Activated naive CD8-positive, alpha-beta T cell treated with anti-CD3 and anti-CD28 coated beads, Interleukin-2, amount 50 U/mL, for 24 hours (primary cell): Measurements from ENCODE around the gene PABPC1L2B.
"Not testable (repeated sequence)": the region's sequence is repeated elsewhere in the genome, so short reads cannot be mapped to it uniquely, and the experiment has no call there.

ENCODE experiments used
- ATAC-seq: fragments of 150-1000 bp; cut with Tn5 transposase; one replicate; pipeline ENCODE4 v1.10.0; 2021
- DNase-seq: peaks from one replicate; pipeline ENCODE4 v3.0.0; 2021
- H3K27ac Mint-ChIP-seq: one replicate; pipeline ENCODE4 v1.8.0; 2021; ENCODE audit warnings: mild to moderate bottlenecking, mixed read lengths
- H3K27me3 Mint-ChIP-seq: one replicate; pipeline ENCODE4 v1.8.0; 2021; ENCODE audit warnings: mixed read lengths
- H3K36me3 Mint-ChIP-seq: one replicate; pipeline ENCODE4 v1.8.0; 2021; ENCODE audit warnings: low read depth, mixed read lengths
- H3K4me1 Mint-ChIP-seq: one replicate; pipeline ENCODE4 v1.8.0; 2021; ENCODE audit warnings: mixed read lengths
- H3K4me3 Mint-ChIP-seq: one replicate; pipeline ENCODE4 v1.8.0; 2021; ENCODE audit warnings: mild to moderate bottlenecking, moderate library complexity, mixed read lengths
- H3K9me3 Mint-ChIP-seq: one replicate; pipeline ENCODE4 v1.8.0; 2021; ENCODE audit warnings: mixed read lengths

The PABPC1L2B gene

GRCh38 chrX:73002733-73003132, at the start of gene PABPC1L2B:
Gene PABPC1L2B, plus strand, starts transcription at chrX:73002939. Its CDS starts 704 bp downstream, at chrX:73003643.
- not testable (repeated sequence) for H3K27me3 Mint-ChIP-seq, H3K9me3 Mint-ChIP-seq, H3K4me1 Mint-ChIP-seq, H3K4me3 Mint-ChIP-seq, H3K27ac Mint-ChIP-seq, H3K36me3 Mint-ChIP-seq, ATAC-seq, DNase-seq

GRCh38 chrX:72959971-72960370, 42.8 kb upstream of the PABPC1L2B start:
- H3K9me3 Mint-ChIP-seq, DNase-seq, H3K27ac Mint-ChIP-seq, H3K4me1 Mint-ChIP-seq, H3K36me3 Mint-ChIP-seq, ATAC-seq, H3K27me3 Mint-ChIP-seq, H3K4me3 Mint-ChIP-seq: not testable (repeated sequence)

- H3K36me3 Mint-ChIP-seq: not testable (repeated sequence)
Observed at GRCh38 chrX:72971859-72972258, 30.9 kb upstream of the PABPC1L2B start.

GRCh38 chrX:72974885-72975284, 27.9 kb upstream of the PABPC1L2B start:
- H3K36me3 Mint-ChIP-seq, DNase-seq, H3K4me1 Mint-ChIP-seq, H3K27ac Mint-ChIP-seq, H3K9me3 Mint-ChIP-seq, H3K4me3 Mint-ChIP-seq, H3K27me3 Mint-ChIP-seq, ATAC-seq: not testable (repeated sequence)

More at GRCh38 chrX:72971859-72972258, 30.9 kb upstream of the PABPC1L2B start:
- H3K4me1 Mint-ChIP-seq, H3K27ac Mint-ChIP-seq, H3K4me3 Mint-ChIP-seq, DNase-seq, H3K9me3 Mint-ChIP-seq, H3K27me3 Mint-ChIP-seq, ATAC-seq: not testable (repeated sequence)

- not testable (repeated sequence) for DNase-seq, H3K36me3 Mint-ChIP-seq, H3K4me1 Mint-ChIP-seq, ATAC-seq, H3K27ac Mint-ChIP-seq, H3K9me3 Mint-ChIP-seq, H3K4me3 Mint-ChIP-seq, H3K27me3 Mint-ChIP-seq
Observed at GRCh38 chrX:72980894-72981469, 21.8 kb upstream of the PABPC1L2B start.

GRCh38 chrX:73004032-73004431, 1.3 kb downstream of the PABPC1L2B start:
- H3K27ac Mint-ChIP-seq, H3K4me1 Mint-ChIP-seq, DNase-seq, H3K27me3 Mint-ChIP-seq, H3K4me3 Mint-ChIP-seq, H3K36me3 Mint-ChIP-seq, ATAC-seq, H3K9me3 Mint-ChIP-seq: not testable (repeated sequence)

- Mint-ChIP-seq H3K27me3 (no peaks in the 10 kb centered on the region), H3K4me3 (no peak overlapping the region), H3K36me3 (no peaks in the 10 kb centered on the region), H3K27ac (no peak overlapping the region), H3K9me3 (no peaks in the 10 kb centered on the region), H3K4me1 (no peaks in the 10 kb centered on the region)
- DNase-seq: no peak
- ATAC-seq: no peak
Observed at GRCh38 chrX:73021361-73022092, 18.8 kb downstream of the PABPC1L2B start.

GRCh38 chrX:73022093-73022445, 19.3 kb downstream of the PABPC1L2B start:
- not testable (repeated sequence) for H3K27me3 Mint-ChIP-seq, H3K27ac Mint-ChIP-seq, H3K4me3 Mint-ChIP-seq, DNase-seq, ATAC-seq, H3K4me1 Mint-ChIP-seq, H3K9me3 Mint-ChIP-seq, H3K36me3 Mint-ChIP-seq

- no peak overlapping the region for H3K27ac Mint-ChIP-seq
Observed at GRCh38 chrX:73028876-73029275, 26.1 kb downstream of the PABPC1L2B start.

More at GRCh38 chrX:73028876-73029275, 26.1 kb downstream of the PABPC1L2B start:
- Mint-ChIP-seq H3K9me3 (no peaks in the 10 kb centered on the region), H3K4me3 (no peak overlapping the region), H3K27me3 (no peaks in the 10 kb centered on the region), H3K4me1 (no peaks in the 10 kb centered on the region), H3K36me3 (no peaks in the 10 kb centered on the region)
- ATAC-seq (no peak), DNase-seq (no peak)
